ENCODE data around the gene DDI2. TPM values are rescaled to one million over a fixed set of nuclear protein-coding genes. Genes with fewer than 3 reads are reported as not detected.

Gene DDI2
- total and polyA plus RNA-seq, 2 donors (not counting 3 experiments of a cell fraction or from before 2014, with no cell fraction given): 5.4 to 35.2 TPM

- Histone ChIP-seq H3K9me1 (replicated peaks; ENCODE audit: control insufficient read depth, extremely low read depth, insufficient read depth, low read length) (no peaks in the 10 kb centered on the region), H3K27me3 (ENCODE audit: control insufficient read depth in 2 of 2, insufficient read depth in 2 of 2, low read length in 2 of 2) (no peaks in the 10 kb centered on the region), H4K20me1 (replicated peaks; ENCODE audit: control insufficient read depth, extremely low read depth, insufficient read depth, low read length) (no peaks in the 10 kb centered on the region), H3K36me3 (ENCODE audit: control insufficient read depth in 2 of 2, extremely low read depth in 1 of 2, insufficient read depth in 2 of 2, low read length in 2 of 2) (peaks cover 0 to 4% of the 10 kb centered on the region in 2 experiments), H3K4me3 (replicated peaks in 1 of 3; ENCODE audit: insufficient read depth in 1 of 3, low read depth in 1 of 3, low read length in 3 of 3) (no peak overlapping the region), H3K9ac (replicated peaks; ENCODE audit: extremely low read depth, insufficient read depth, low read length) (no peak overlapping the region), H3K4me1 (ENCODE audit: control insufficient read depth, extremely low read depth, insufficient read depth, low read length) (no peaks in the 10 kb centered on the region), H3K4me2 (ENCODE audit: insufficient read depth, low read length) (no peak overlapping the region), H3K27ac (ENCODE audit: insufficient read depth, low read depth, low read length) (no peak overlapping the region), H3K9me3 (replicated peaks; ENCODE audit: control insufficient read depth, insufficient read depth, low read length) (no peaks in the 10 kb centered on the region), H3K79me2 (ENCODE audit: control insufficient read depth, insufficient read depth, low read length) (peaks cover 30% of the 10 kb centered on the region), H2AFZ (ENCODE audit: low read depth, low read length) (no peak overlapping the region)
- intact Hi-C loops (cut with micrococcal nuclease): no loop called here
- DNase-seq (ENCODE audit: low read depth, low spot score): no peak
- TF ChIP-seq MYC (IDR thresholded peaks at IDR 0.05; ENCODE audit: low read depth, low read length) (no peak), POLR2A (IDR thresholded peaks at IDR 0.05; ENCODE audit: low read depth, low read length) (no peak), GATA2 (IDR thresholded peaks at IDR 0.05; ENCODE audit: insufficient read depth, insufficient read length, low read depth, low read length) (no peak), POLR2AphosphoS5 (IDR thresholded peaks at IDR 0.05; ENCODE audit: insufficient read depth, low read depth, low read length) (no peak), EZH2 (IDR thresholded peaks at IDR 0.05; ENCODE audit: borderline replicate concordance, low read depth, low read length, severe bottlenecking) (no peak), MAX (IDR thresholded peaks at IDR 0.05; ENCODE audit: insufficient read depth, insufficient read length) (no peak), FOS (IDR thresholded peaks at IDR 0.05; ENCODE audit: borderline replicate concordance, insufficient read depth, low read length) (no peak), JUN (IDR thresholded peaks at IDR 0.05; ENCODE audit: borderline replicate concordance, insufficient read depth, insufficient read length, low read depth) (no peak)
- ChIA-PET POLR2A (no interaction called here), CTCF (no interaction called here)
- dilution Hi-C loops (cut with MboI; ENCODE audit: extremely low pct_ligation_motif_present, low sequenced_read_pairs): no loop called here
- no peak for FAIRE-seq
- BruUV-seq (replicated peaks): no TSS peak
Observed at GRCh38 chr1:15706751-15707150, 89.5 kb downstream of the DDI2 start.
